B cell (primary cell): ENCODE data around the gene PARN.

Experiments
- CTCF ChIP-seq: fragments of 200-600 bp; IDR thresholded peaks from one replicate; pipeline ENCODE4 v1.8.0; 2022; ENCODE audit warnings: antibody characterized with exemption, mild to moderate bottlenecking
- EZH2 ChIP-seq: IDR thresholded peaks from 2 replicates; pipeline ENCODE4 v1.6.1; 2012; ENCODE audit warnings: borderline replicate concordance, low read depth, mild to moderate bottlenecking, moderate library complexity, low read length; ENCODE audit not compliant: insufficient read depth, poor library complexity, severe bottlenecking

GRCh38 chr16:14678748-14679497, 48.9 kb upstream of the PARN start:
- TF ChIP-seq CTCF (no peak), EZH2 (no peak)
